ENCODE measurements around the gene TLR9.

DNA sequence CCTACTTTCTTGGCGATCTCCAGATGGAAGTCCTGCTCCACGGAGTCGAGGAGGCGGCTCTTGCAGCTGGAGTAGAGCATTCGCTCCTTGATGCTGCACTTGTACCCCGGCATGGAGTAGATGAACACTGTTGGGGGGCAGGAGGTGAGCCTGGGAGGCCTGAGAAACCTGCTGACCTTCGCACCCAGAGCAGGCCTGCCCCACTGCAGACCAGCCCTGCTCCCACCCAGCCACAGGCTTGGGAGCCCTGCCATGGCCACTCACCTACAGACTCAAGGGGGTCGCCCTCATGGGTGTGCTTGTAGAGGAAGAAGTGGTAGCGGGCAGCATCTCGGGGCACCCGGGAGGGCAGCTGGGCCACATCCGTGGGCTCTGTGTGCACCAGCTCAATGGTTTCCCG is 4.2 kb upstream of the TLR9 start:
- no peak for TF ChIP-seq POLR2A (IDR thresholded peaks at IDR 0.05; ENCODE audit: low read length)
- no peak for TF ChIP-seq GATA1 (IDR thresholded peaks at IDR 0.05; ENCODE audit: low read depth, low read length)

All from erythroblast (primary cell).